BLaER1 (cell line): ENCODE measurements around the gene PCSK6.

Experiments
- H3K27ac ChIP-seq: shearing (Covaris generic); formaldehyde crosslinking; 2 replicates; pipeline ENCODE4 v1.8.1; 2022
- H3K27me3 ChIP-seq: shearing (Covaris generic); formaldehyde crosslinking; 2 replicates; pipeline ENCODE4 v1.8.1; 2022
- H3K36me3 ChIP-seq: shearing (Covaris generic); formaldehyde crosslinking; 2 replicates; pipeline ENCODE4 v1.8.1; 2022
- H3K4me1 ChIP-seq: shearing (Covaris generic); formaldehyde crosslinking; 2 replicates; pipeline ENCODE4 v1.8.1; 2022
- H3K4me2 ChIP-seq: shearing (Covaris generic); formaldehyde crosslinking; 2 replicates; pipeline ENCODE4 v1.8.1; 2022
- H3K4me3 ChIP-seq: shearing (Covaris generic); formaldehyde crosslinking; 2 replicates; pipeline ENCODE4 v1.8.1; 2022
- H3K9ac ChIP-seq: shearing (Covaris generic); formaldehyde crosslinking; 2 replicates; pipeline ENCODE4 v1.8.1; 2022
- H3K9me3 ChIP-seq: shearing (Covaris generic); formaldehyde crosslinking; 2 replicates; pipeline ENCODE4 v1.8.1; 2022
- H4K20me1 ChIP-seq: shearing (Covaris generic); formaldehyde crosslinking; 2 replicates; pipeline ENCODE4 v1.8.1; 2022
- Cebpa-rat ChIP-seq: shearing (Covaris generic); IDR thresholded peaks from 2 replicates; pipeline ENCODE4 v1.8.1; 2022

PCSK6 gene

GRCh38 chr15:101450403-101451265 lies 38.9 kb downstream of the PCSK6 start:
- Histone ChIP-seq H3K4me1 (peaks cover 82% of the 10 kb centered on the region), H3K4me2 (peak overlapping the region; percentile 75), H3K9me3 (no peaks in the 10 kb centered on the region), H3K9ac (0 out of 2 replicates have a peak overlapping the region, but pooled peaks have one; percentile 4), H3K4me3 (no peak overlapping the region), H3K36me3 (no peaks in the 10 kb centered on the region), H4K20me1 (no peaks in the 10 kb centered on the region), H3K27ac (peak overlapping the region; percentile 63), H3K27me3 (no peaks in the 10 kb centered on the region)
- no peak for TF ChIP-seq Cebpa-rat

GRCh38 chr15:101449471-101450402 lies 39.8 kb downstream of the PCSK6 start:
- Histone ChIP-seq H3K4me2 (peak overlapping the region; percentile 75), H3K27me3 (no peaks in the 10 kb centered on the region), H3K4me3 (no peak overlapping the region), H4K20me1 (no peaks in the 10 kb centered on the region), H3K4me1 (peaks cover 76% of the 10 kb centered on the region), H3K27ac (peak overlapping the region; percentile 63), H3K9me3 (peaks cover 6% of the 10 kb centered on the region), H3K36me3 (no peaks in the 10 kb centered on the region), H3K9ac (no peak overlapping the region)
- no peak for TF ChIP-seq Cebpa-rat

GRCh38 chr15:101448336-101448735 lies 41.2 kb downstream of the PCSK6 start:
- no peaks in the 10 kb centered on the region for H3K36me3 ChIP-seq
- peaks cover 69% of the 10 kb centered on the region for H3K4me1 ChIP-seq
- no peak overlapping the region for H3K4me3 ChIP-seq
- no peak for TF ChIP-seq Cebpa-rat
- H3K27ac ChIP-seq: no peak overlapping the region
- peaks cover 15% of the 10 kb centered on the region for H3K9me3 ChIP-seq
- no peak overlapping the region for H3K4me2 ChIP-seq
- H3K9ac ChIP-seq: no peak overlapping the region
- no peaks in the 10 kb centered on the region for H3K27me3 ChIP-seq
- no peaks in the 10 kb centered on the region for H4K20me1 ChIP-seq

GRCh38 chr15:101447561-101448071 lies 41.9 kb downstream of the PCSK6 start:
- Histone ChIP-seq H3K4me2 (peak overlapping the region; percentile 74; the same call in 1 of the 2 replicates), H3K9ac (no peak overlapping the region), H3K9me3 (peaks cover 15% of the 10 kb centered on the region), H3K4me1 (peaks cover 62% of the 10 kb centered on the region), H3K27me3 (no peaks in the 10 kb centered on the region), H3K4me3 (no peak overlapping the region), H4K20me1 (no peaks in the 10 kb centered on the region), H3K27ac (peak overlapping the region; percentile 65; the same call in 1 of the 2 replicates), H3K36me3 (no peaks in the 10 kb centered on the region)
- TF ChIP-seq Cebpa-rat: no peak

- H3K27ac ChIP-seq: peak overlapping the region; percentile 65
- no peaks in the 10 kb centered on the region for H4K20me1 ChIP-seq
- no peak overlapping the region for H3K4me3 ChIP-seq
- no peak for TF ChIP-seq Cebpa-rat
- peak overlapping the region; percentile 74 for H3K4me2 ChIP-seq
- peaks cover 61% of the 10 kb centered on the region for H3K4me1 ChIP-seq
- peaks cover 15% of the 10 kb centered on the region for H3K9me3 ChIP-seq
- no peaks in the 10 kb centered on the region for H3K27me3 ChIP-seq
- no peak overlapping the region for H3K9ac ChIP-seq
- H3K36me3 ChIP-seq: no peaks in the 10 kb centered on the region
Observed at GRCh38 chr15:101447168-101447533, 42.4 kb downstream of the PCSK6 start.

- H3K27me3 ChIP-seq: no peaks in the 10 kb centered on the region
- H3K9me3 ChIP-seq: peaks cover 15% of the 10 kb centered on the region
- H3K4me1 ChIP-seq: peaks cover 61% of the 10 kb centered on the region
- H3K27ac ChIP-seq: peak overlapping the region; percentile 65
- no peak for TF ChIP-seq Cebpa-rat
- no peaks in the 10 kb centered on the region for H3K36me3 ChIP-seq
- H3K4me2 ChIP-seq: peak overlapping the region; percentile 74
- no peak overlapping the region for H3K4me3 ChIP-seq
- no peaks in the 10 kb centered on the region for H4K20me1 ChIP-seq
- H3K9ac ChIP-seq: peak overlapping the region; percentile 13; the same call in 1 of the 2 replicates
Observed at GRCh38 chr15:101446518-101447167, 42.9 kb downstream of the PCSK6 start.

GRCh38 chr15:101445562-101446517 lies 43.7 kb downstream of the PCSK6 start:
- Histone ChIP-seq H3K4me1 (peaks cover 59% of the 10 kb centered on the region), H3K4me2 (peak overlapping the region; percentile 74), H4K20me1 (no peaks in the 10 kb centered on the region), H3K27ac (peak overlapping the region; percentile 65), H3K9ac (peak overlapping the region; percentile 13; the same call in 1 of the 2 replicates), H3K4me3 (peak overlapping the region; percentile 16; the same call in 1 of the 2 replicates), H3K27me3 (no peaks in the 10 kb centered on the region), H3K36me3 (no peaks in the 10 kb centered on the region), H3K9me3 (peaks cover 15% of the 10 kb centered on the region)
- no peak for TF ChIP-seq Cebpa-rat

GRCh38 chr15:101444807-101445508 lies 44.5 kb downstream of the PCSK6 start:
- Histone ChIP-seq H3K4me1 (peaks cover 51% of the 10 kb centered on the region), H3K36me3 (no peaks in the 10 kb centered on the region), H3K27me3 (no peaks in the 10 kb centered on the region), H3K27ac (no peak overlapping the region), H3K4me3 (no peak overlapping the region), H3K4me2 (no peak overlapping the region), H3K9me3 (peaks cover 15% of the 10 kb centered on the region), H3K9ac (no peak overlapping the region), H4K20me1 (no peaks in the 10 kb centered on the region)
- no peak for TF ChIP-seq Cebpa-rat
